K562 (cell line): Measurements from ENCODE around the gene ARHGAP28. TPM values are rescaled to one million over a fixed set of nuclear protein-coding genes. Genes with fewer than 3 reads are reported as not detected.

ENCODE experiments used
- ATAC-seq: fragments of 200-7000 bp; cut with Tn5 transposase; 3 replicates; pipeline ENCODE4 v1.9.1; 2020; ENCODE audit warnings: moderate library complexity
- BruUV-seq: library from RNA; stranded (reverse); fragments of 400-500 nt; replicated peaks from 2 replicates; lab custom pipeline; 2021; lab: Mats Ljungman, UMichigan
- CTCF ChIA-PET: fragments of 300-600 bp; formaldehyde crosslinking; extraction: SDS; loops from one replicate; lab custom pipeline; 2021; ENCODE audit warnings: low intra/inter-chr PET ratio; lab: Yijun Ruan, JAX
- POLR2A ChIA-PET: fragments of 300-600, 350-650 bp; sonication (Branson Sonifier 250); formaldehyde crosslinking; extraction: SDS; loops from one replicate; lab custom pipeline; 2021; ENCODE audit warnings: antibody characterized with exemption, inconsistent platforms; lab: Yijun Ruan, JAX
- DNase-seq, 4 experiments: peaks; one replicate each; pipeline versions ENCODE4 v3.0.0 to v3.0.0-alpha.2; 2011 to 2018; ENCODE audit warnings: low spot score in 3 of 4, mixed read lengths in 3 of 4; ENCODE audit errors: extremely low read depth in 1 of 4
- FAIRE-seq: peaks from 2 replicates; lab custom pipeline; 2011; peaks lifted over from hg19 to GRCh38; lab: Jason Lieb, UNC
- H2AFZ ChIP-seq: 2 replicates; pipeline ENCODE4 v1.6.0; 2011; ENCODE audit warnings: low read depth, low read length, control low read depth, inconsistent platforms
- H3K27ac ChIP-seq: fragments of 200-600 bp; 3 replicates; pipeline ENCODE4 v1.8.0; 2011; ENCODE audit warnings: low read depth, mild to moderate bottlenecking, control low read depth, inconsistent platforms, low read length, moderate library complexity, mixed read lengths; ENCODE audit errors: extremely low read depth
- H3K27me3 ChIP-seq, 2 experiments: fragments of 300-600 bp in 1 of 2; 2 replicates in 1 of 2; 3 replicates in 1 of 2; pipeline versions ENCODE4 v1.6.0 to v1.8.0; 2011; ENCODE audit warnings: inconsistent platforms in 2 of 2, low read length in 2 of 2, mild to moderate bottlenecking in 1 of 2, mixed read lengths in 1 of 2, moderate library complexity in 1 of 2; ENCODE audit not compliant: control insufficient read depth in 2 of 2, insufficient read depth in 2 of 2
- H3K36me3 ChIP-seq: fragments of 300-600 bp; 3 replicates; pipeline ENCODE4 v1.8.0; 2011; ENCODE audit warnings: mild to moderate bottlenecking, low read length, inconsistent platforms; ENCODE audit not compliant: control insufficient read depth, insufficient read depth
- H3K4me1 ChIP-seq, 2 experiments: fragments of 200-600 bp in 1 of 2; replicated peaks in 1 of 2; 2 replicates in 1 of 2; 3 replicates in 1 of 2; pipeline versions ENCODE4 v1.5.1 to v1.8.0; 2011; ENCODE audit warnings: inconsistent platforms in 2 of 2, low read length in 2 of 2, mild to moderate bottlenecking in 1 of 2, mixed read lengths in 1 of 2, moderate library complexity in 1 of 2; ENCODE audit not compliant: control insufficient read depth in 2 of 2, insufficient read depth in 2 of 2
- H3K4me2 ChIP-seq: 2 replicates; pipeline ENCODE4 v1.6.1; 2011; ENCODE audit warnings: low read length, control low read depth, inconsistent platforms, mixed read lengths; ENCODE audit not compliant: insufficient read depth
- H3K4me3 ChIP-seq: fragments of 200-600 bp; sonication (generic), shearing (Covaris generic); 2 replicates; pipeline ENCODE4 v1.5.1; 2016; ENCODE audit warnings: control low read depth, inconsistent platforms
- H3K79me2 ChIP-seq: fragments of 200-600 bp; 3 replicates; pipeline ENCODE4 v1.8.0; 2011; ENCODE audit warnings: low read length, inconsistent platforms; ENCODE audit not compliant: control insufficient read depth, insufficient read depth
- H3K9ac ChIP-seq, 2 experiments: 2 replicates each; pipeline versions ENCODE4 v1.6.0 to v1.6.1; 2011; ENCODE audit warnings: low read depth in 2 of 2, low read length in 2 of 2, control low read depth in 1 of 2, inconsistent platforms in 1 of 2, mild to moderate bottlenecking in 1 of 2, mixed read lengths in 1 of 2; ENCODE audit not compliant: insufficient read depth in 1 of 2
- H3K9me1 ChIP-seq: one replicate; pipeline ENCODE4 v1.6.0; 2011; ENCODE audit warnings: inconsistent platforms, mild to moderate bottlenecking, low read length, moderate library complexity; ENCODE audit not compliant: control insufficient read depth, insufficient read depth
- H3K9me3 ChIP-seq: replicated peaks from 2 replicates; pipeline ENCODE4 v1.5.1; 2011; ENCODE audit warnings: low read depth, low read length, inconsistent platforms; ENCODE audit not compliant: control insufficient read depth, insufficient read depth
- H4K20me1 ChIP-seq: replicated peaks from 2 replicates; pipeline ENCODE4 v1.6.1; 2011; ENCODE audit warnings: low read length, inconsistent platforms, mixed read lengths; ENCODE audit not compliant: control insufficient read depth, insufficient read depth
- HINFP ChIP-seq: fragments of 450-650 bp; conservative IDR thresholded peaks from 2 replicates; pipeline ENCODE4 v1.6.1; 2016; ENCODE audit warnings: missing genetic modification characterization, low read depth, mild to moderate bottlenecking, control low read depth, missing compliant biosample characterization
- HMGN3 ChIP-seq: IDR thresholded peaks from 2 replicates; pipeline ENCODE4 v1.6.1; 2011; ENCODE audit warnings: borderline replicate concordance, low read depth, mild to moderate bottlenecking, mixed read lengths, low read length; ENCODE audit not compliant: insufficient read length; ENCODE audit errors: extremely low read depth
- ILK ChIP-seq: fragments of 450-650 bp; IDR thresholded peaks from 2 replicates; pipeline ENCODE4 v1.6.1; 2016; ENCODE audit warnings: missing genetic modification characterization, low read depth, mild to moderate bottlenecking, missing compliant biosample characterization, moderate library complexity, borderline replicate concordance
- PTBP1 ChIP-seq: fragments of 200-400 bp; formaldehyde crosslinking; IDR thresholded peaks from 2 replicates; pipeline ENCODE4 v1.6.1; 2017; ENCODE audit warnings: low read depth, low read length
- SMAD3 ChIP-seq: fragments of 450-650 bp; formaldehyde crosslinking; conservative IDR thresholded peaks from 2 replicates; pipeline ENCODE4 v1.4.0; 2020; ENCODE audit warnings: mild to moderate bottlenecking
- ZNF24 ChIP-seq: fragments of 450-650 bp; IDR thresholded peaks from 2 replicates; pipeline ENCODE4 v1.6.1; 2016
- ZNF354B ChIP-seq: fragments of 250-450 bp; sonication (Bioruptor Pico); IDR thresholded peaks from 2 replicates; pipeline ENCODE4 v1.4.0; 2020
- WGBS: fragments of 100-300 bp; shearing (Covaris generic); methylation state at CpG from one replicate; pipeline ENCODE4 v1.1.6; 2016; ENCODE audit warnings: low coverage, mixed read lengths; ENCODE audit not compliant: insufficient coverage; ENCODE audit errors: missing lambda C conversion rate; 5-methylcytosine and 5-hydroxymethylcytosine counted together
- in situ Hi-C: fragments of 300-500 bp; cut with MboI; formaldehyde crosslinking; loops from 4 replicates; pipeline ENCODE4 v1.15.0; 2018; ENCODE audit warnings: inconsistent platforms, mixed read lengths
- intact Hi-C: fragments of 100-400 bp; cut with micrococcal nuclease; formaldehyde crosslinking; loops from 2 replicates; pipeline ENCODE4 v1.14.2; 2022
- polyA plus RNA-seq, 8 experiments: library from polyadenylated mRNA; depleted of rRNA in 4 of 8; stranded (reverse) in 5 of 8; unstranded in 3 of 8; fragments of >200 nt; fragmentation: Nextera tagmentation in 2 of 8; fragmentation: Illumina TruSeq in 1 of 8; extraction: Ambion mirVana in 2 of 8; extraction: Trizol in 1 of 8; gene quantifications; 2 replicates each; pipeline versions ENCODE4 v1.2.1 to v1.2.3, GENCODE V29; 2011 to 2014; ENCODE audit warnings: inconsistent platforms in 1 of 8, missing spikeins in 1 of 8
- total RNA-seq, 7 experiments: library from RNA; depleted of rRNA in 6 of 7; stranded (reverse); fragments of >200 nt in 6 of 7; fragmentation: Illumina TruSeq in 2 of 7; extraction: Trizol in 2 of 7; gene quantifications; 2 replicates each; pipeline versions ENCODE4 v1.2.1 to v1.2.3, GENCODE V29; 2011 to 2021; ENCODE audit warnings: low replicate concordance in 1 of 7
- TF ChIP-seq, protein P1 (sequence below): fragments of 200-800 bp; sonication (Bioruptor generic); IDR thresholded peaks from 2 replicates; pipeline ENCODE4 v1.6.1; 2016; ENCODE audit warnings: missing genetic modification characterization, missing compliant biosample characterization
- TF ChIP-seq, protein P2 (sequence below): sonication (generic); formaldehyde crosslinking; IDR thresholded peaks from 2 replicates; pipeline ENCODE4 v1.8.0; 2022; ENCODE audit warnings: missing genetic modification reagents, mild to moderate bottlenecking, moderate library complexity, borderline replicate concordance

The ARHGAP28 gene
- total and polyA plus RNA-seq, 9 of the 15 experiments (the other 6 are each of a cell fraction or from before 2014, with no cell fraction given): 0.93 to 5.9 (median 5.0) TPM

DNA sequence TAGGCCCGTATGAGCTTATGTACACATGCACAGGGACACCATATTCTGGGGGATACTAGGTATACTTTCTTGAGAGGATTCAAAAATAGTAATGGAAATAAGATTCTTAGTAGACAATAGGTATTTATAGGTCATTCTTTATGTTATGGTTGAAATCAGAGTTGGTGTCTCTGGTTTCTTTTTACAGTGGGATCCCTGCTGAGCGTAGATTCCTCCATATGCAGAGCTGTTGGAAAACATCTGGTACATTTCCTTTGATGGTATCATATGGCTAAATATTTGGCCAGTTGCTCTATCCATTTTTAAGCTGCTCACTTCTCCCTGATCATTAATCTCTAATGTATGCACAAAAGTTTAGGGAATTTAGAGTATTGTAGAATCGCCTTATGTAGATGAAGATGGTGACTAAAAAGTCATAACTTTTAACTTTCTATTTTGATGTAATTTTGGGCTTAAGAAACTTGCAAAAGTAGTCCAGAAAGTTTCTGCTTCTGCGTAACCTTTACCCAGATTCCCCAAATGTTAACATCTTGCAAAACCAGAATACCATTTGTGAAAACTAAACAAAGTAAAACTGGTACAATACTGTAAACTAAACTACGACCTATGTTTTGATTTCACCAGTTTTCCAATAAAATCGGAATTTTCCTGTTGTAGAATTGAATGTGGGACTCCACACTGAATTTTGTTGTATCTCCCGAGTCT, 5.4 kb downstream of the ARHGAP28 start:
- no peaks in the 10 kb centered on the region for H3K27me3 ChIP-seq
- no peak overlapping the region for H3K4me3 ChIP-seq
- POLR2A ChIA-PET: no interaction called here
- no peaks in the 10 kb centered on the region for H3K79me2 ChIP-seq
- no peaks in the 10 kb centered on the region for H4K20me1 ChIP-seq
- DNase-seq: no peak
- no peak overlapping the region for H3K9ac ChIP-seq
- FAIRE-seq: no peak
- no peak overlapping the region for H2AFZ ChIP-seq
- no peaks in the 10 kb centered on the region for H3K9me3 ChIP-seq
- no TSS peak for BruUV-seq
- peaks cover under 1 to 3% of the 10 kb centered on the region in 2 experiments; a peak in 3 of 5 replicates for H3K4me1 ChIP-seq
- H3K36me3 ChIP-seq: no peaks in the 10 kb centered on the region
- ATAC-seq: no peak
- no peaks in the 10 kb centered on the region for H3K9me1 ChIP-seq
- H3K27ac ChIP-seq: no peak overlapping the region
- H3K4me2 ChIP-seq: no peak overlapping the region
- intact Hi-C loops (loop anchor here (10.0 kb wide), 1 partner anchor 1440 kb away; the partner anchor contains the start of gene ZBTB14), in situ Hi-C loops (loop anchor here (25.0 kb wide), 1 partner anchor 1448 kb away; the partner anchor contains the start of gene ZBTB14)
- WGBS: 32% methylated on average over 7 of the region's 7 CpGs
- TF ChIP-seq ZNF24: no peak
- no peak for TF ChIP-seq ILK (tag)
- TF ChIP-seq HINFP: no peak
- TF ChIP-seq, protein P1, sequence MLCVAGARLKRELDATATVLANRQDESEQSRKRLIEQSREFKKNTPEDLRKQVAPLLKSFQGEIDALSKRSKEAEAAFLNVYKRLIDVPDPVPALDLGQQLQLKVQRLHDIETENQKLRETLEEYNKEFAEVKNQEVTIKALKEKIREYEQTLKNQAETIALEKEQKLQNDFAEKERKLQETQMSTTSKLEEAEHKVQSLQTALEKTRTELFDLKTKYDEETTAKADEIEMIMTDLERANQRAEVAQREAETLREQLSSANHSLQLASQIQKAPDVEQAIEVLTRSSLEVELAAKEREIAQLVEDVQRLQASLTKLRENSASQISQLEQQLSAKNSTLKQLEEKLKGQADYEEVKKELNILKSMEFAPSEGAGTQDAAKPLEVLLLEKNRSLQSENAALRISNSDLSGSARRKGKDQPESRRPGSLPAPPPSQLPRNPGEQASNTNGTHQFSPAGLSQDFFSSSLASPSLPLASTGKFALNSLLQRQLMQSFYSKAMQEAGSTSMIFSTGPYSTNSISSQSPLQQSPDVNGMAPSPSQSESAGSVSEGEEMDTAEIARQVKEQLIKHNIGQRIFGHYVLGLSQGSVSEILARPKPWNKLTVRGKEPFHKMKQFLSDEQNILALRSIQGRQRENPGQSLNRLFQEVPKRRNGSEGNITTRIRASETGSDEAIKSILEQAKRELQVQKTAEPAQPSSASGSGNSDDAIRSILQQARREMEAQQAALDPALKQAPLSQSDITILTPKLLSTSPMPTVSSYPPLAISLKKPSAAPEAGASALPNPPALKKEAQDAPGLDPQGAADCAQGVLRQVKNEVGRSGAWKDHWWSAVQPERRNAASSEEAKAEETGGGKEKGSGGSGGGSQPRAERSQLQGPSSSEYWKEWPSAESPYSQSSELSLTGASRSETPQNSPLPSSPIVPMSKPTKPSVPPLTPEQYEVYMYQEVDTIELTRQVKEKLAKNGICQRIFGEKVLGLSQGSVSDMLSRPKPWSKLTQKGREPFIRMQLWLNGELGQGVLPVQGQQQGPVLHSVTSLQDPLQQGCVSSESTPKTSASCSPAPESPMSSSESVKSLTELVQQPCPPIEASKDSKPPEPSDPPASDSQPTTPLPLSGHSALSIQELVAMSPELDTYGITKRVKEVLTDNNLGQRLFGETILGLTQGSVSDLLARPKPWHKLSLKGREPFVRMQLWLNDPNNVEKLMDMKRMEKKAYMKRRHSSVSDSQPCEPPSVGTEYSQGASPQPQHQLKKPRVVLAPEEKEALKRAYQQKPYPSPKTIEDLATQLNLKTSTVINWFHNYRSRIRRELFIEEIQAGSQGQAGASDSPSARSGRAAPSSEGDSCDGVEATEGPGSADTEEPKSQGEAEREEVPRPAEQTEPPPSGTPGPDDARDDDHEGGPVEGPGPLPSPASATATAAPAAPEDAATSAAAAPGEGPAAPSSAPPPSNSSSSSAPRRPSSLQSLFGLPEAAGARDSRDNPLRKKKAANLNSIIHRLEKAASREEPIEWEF (CRISPR knock-in tag): no peak
- TF ChIP-seq, protein P2, sequence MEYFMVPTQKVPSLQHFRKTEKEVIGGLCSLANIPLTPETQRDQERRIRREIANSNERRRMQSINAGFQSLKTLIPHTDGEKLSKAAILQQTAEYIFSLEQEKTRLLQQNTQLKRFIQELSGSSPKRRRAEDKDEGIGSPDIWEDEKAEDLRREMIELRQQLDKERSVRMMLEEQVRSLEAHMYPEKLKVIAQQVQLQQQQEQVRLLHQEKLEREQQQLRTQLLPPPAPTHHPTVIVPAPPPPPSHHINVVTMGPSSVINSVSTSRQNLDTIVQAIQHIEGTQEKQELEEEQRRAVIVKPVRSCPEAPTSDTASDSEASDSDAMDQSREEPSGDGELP: no peak
- no peak for TF ChIP-seq HMGN3
- TF ChIP-seq ZNF354B (CRISPR knock-in tag): no peak
- no peak for TF ChIP-seq PTBP1
- TF ChIP-seq SMAD3 (CRISPR knock-in tag): no peak
- CTCF ChIA-PET: no interaction called here
